MCF 10A (cell line): ENCODE results near the gene SLC7A7. TPM values are rescaled to one million over a fixed set of nuclear protein-coding genes. Genes with fewer than 3 reads are reported as not detected.

Experiments used
- BruUV-seq: library from RNA; stranded (reverse); fragments of 400-500 nt; replicated peaks from 2 replicates; lab custom pipeline; 2021; lab: Mats Ljungman, UMichigan
- CTCF ChIA-PET: fragments of 300-600 bp; sonication (Branson Sonifier 250); formaldehyde crosslinking; extraction: SDS; loops from one replicate; lab custom pipeline; 2021; ENCODE audit warnings: antibody characterized with exemption, inconsistent platforms; lab: Yijun Ruan, JAX
- POLR2A ChIA-PET: fragments of 300-600, 350-650 bp; sonication (Branson Sonifier 250); formaldehyde crosslinking; extraction: SDS; loops from one replicate; lab custom pipeline; 2020; ENCODE audit warnings: antibody characterized with exemption, inconsistent platforms; lab: Yijun Ruan, JAX
- DNase-seq: peaks from one replicate; pipeline ENCODE4 v3.0.0-alpha.2; 2018; ENCODE audit not compliant: unreplicated experiment
- H3K27ac Mint-ChIP-seq: one replicate; pipeline ENCODE4 v1.8.0; 2022; ENCODE audit warnings: mild to moderate bottlenecking, low read depth, mixed read lengths; ENCODE audit not compliant: unreplicated experiment
- H3K27me3 Mint-ChIP-seq: one replicate; pipeline ENCODE4 v1.8.0; 2022; ENCODE audit warnings: mixed read lengths; ENCODE audit not compliant: insufficient read depth, unreplicated experiment
- H3K36me3 Mint-ChIP-seq: one replicate; pipeline ENCODE4 v1.8.0; 2022; ENCODE audit warnings: mild to moderate bottlenecking, moderate library complexity, mixed read lengths; ENCODE audit not compliant: insufficient read depth, unreplicated experiment
- H3K4me1 Mint-ChIP-seq: one replicate; pipeline ENCODE4 v1.8.0; 2022; ENCODE audit warnings: mixed read lengths; ENCODE audit not compliant: insufficient read depth, unreplicated experiment
- H3K4me3 Mint-ChIP-seq: one replicate; pipeline ENCODE4 v1.8.0; 2022; ENCODE audit warnings: mild to moderate bottlenecking, moderate library complexity, mixed read lengths; ENCODE audit not compliant: unreplicated experiment
- H3K9me3 Mint-ChIP-seq: one replicate; pipeline ENCODE4 v1.8.0; 2022; ENCODE audit warnings: mixed read lengths; ENCODE audit not compliant: unreplicated experiment
- intact Hi-C: fragments of 100-400 bp; cut with micrococcal nuclease; formaldehyde crosslinking; loops from 2 replicates; pipeline ENCODE4 v1.14.1; 2022
- total RNA-seq: library from RNA; stranded (reverse); gene quantifications from 2 replicates; pipeline ENCODE4 v1.2.3, GENCODE V29; 2022
- TF ChIP-seq, protein P1 (sequence below): fragments of 200-600 bp; IDR thresholded peaks from one replicate; pipeline ENCODE4 v1.8.0; 2022; ENCODE audit warnings: antibody characterized with exemption, mild to moderate bottlenecking; ENCODE audit not compliant: unreplicated experiment

The SLC7A7 gene
- total RNA-seq, 1 experiment from 2014 or later = 0.98 TPM

GRCh38 chr14:22824711-22825359 lies 9.6 kb upstream of the SLC7A7 start:
- H3K36me3 Mint-ChIP-seq = no peaks in the 10 kb centered on the region
- ChIA-PET POLR2A (interaction anchor here (0.6 to 4.9 kb wide), 15 partner anchors 10 to 488 kb away, joined by 3 to 69 read pairs (median 5); partner anchors contain the start of genes DAD1, LRP10, OXA1L and PRMT5), CTCF (interaction anchor here (0.6 to 8.2 kb wide), 9 partner anchors 10 to 174 kb away, joined by 3 to 186 read pairs (median 5); partner anchors contain the start of genes AJUBA, MMP14 and MRPL52)
- intact Hi-C loops = loop anchor here (5.0 to 10.0 kb wide), 3 partner anchors 42 to 232 kb away; partner anchors contain the start of gene CDH24
- TF ChIP-seq, protein P1, sequence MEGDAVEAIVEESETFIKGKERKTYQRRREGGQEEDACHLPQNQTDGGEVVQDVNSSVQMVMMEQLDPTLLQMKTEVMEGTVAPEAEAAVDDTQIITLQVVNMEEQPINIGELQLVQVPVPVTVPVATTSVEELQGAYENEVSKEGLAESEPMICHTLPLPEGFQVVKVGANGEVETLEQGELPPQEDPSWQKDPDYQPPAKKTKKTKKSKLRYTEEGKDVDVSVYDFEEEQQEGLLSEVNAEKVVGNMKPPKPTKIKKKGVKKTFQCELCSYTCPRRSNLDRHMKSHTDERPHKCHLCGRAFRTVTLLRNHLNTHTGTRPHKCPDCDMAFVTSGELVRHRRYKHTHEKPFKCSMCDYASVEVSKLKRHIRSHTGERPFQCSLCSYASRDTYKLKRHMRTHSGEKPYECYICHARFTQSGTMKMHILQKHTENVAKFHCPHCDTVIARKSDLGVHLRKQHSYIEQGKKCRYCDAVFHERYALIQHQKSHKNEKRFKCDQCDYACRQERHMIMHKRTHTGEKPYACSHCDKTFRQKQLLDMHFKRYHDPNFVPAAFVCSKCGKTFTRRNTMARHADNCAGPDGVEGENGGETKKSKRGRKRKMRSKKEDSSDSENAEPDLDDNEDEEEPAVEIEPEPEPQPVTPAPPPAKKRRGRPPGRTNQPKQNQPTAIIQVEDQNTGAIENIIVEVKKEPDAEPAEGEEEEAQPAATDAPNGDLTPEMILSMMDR = no peak
- H3K9me3 Mint-ChIP-seq = no peaks in the 10 kb centered on the region
- no TSS peak for BruUV-seq
- H3K27me3 Mint-ChIP-seq = no peaks in the 10 kb centered on the region
- H3K4me3 Mint-ChIP-seq = no peak overlapping the region
- H3K27ac Mint-ChIP-seq = peak overlapping the region; percentile 35
- DNase-seq = peak; percentile 77
- peaks cover 14% of the 10 kb centered on the region for H3K4me1 Mint-ChIP-seq

DNA sequence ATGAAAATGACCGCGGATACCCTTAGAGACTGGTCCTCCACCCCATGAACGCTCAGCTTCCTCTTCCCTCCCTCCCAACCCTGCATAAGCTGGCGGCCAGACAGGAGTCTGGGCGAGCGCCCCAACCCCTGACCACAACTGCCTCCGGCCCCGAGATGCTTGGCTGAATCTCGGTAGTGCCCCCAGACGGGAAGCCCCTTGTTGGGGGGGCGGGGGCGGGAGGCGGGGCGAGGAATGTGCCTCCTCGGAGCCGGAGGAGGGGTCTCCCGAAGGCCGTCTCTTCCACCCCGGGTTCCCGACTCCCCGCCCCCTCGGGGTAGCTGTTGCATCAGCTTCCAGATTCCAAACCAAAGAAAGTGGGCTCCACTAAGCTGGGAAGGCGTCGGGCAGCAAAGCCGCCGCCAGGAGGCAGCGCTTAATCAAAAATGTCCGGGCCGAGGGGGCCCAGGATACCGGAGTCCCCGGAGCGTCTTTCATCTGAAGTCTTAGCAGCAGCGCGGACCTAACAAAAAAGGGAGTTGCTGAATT lies 7.4 kb upstream of the SLC7A7 start:
- Mint-ChIP-seq H3K27me3 (no peaks in the 10 kb centered on the region), H3K9me3 (no peaks in the 10 kb centered on the region), H3K4me3 (peak overlapping the region; percentile 29), H3K4me1 (peaks cover 18% of the 10 kb centered on the region), H3K36me3 (no peaks in the 10 kb centered on the region), H3K27ac (no peak overlapping the region)
- intact Hi-C loops = loop anchor here (1.0 to 10.0 kb wide), 7 partner anchors 31 to 235 kb away; partner anchors contain the start of genes AJUBA and CDH24
- ChIA-PET POLR2A (interaction anchor here (0.8 to 4.9 kb wide), 6 partner anchors 12 to 174 kb away, joined by 4 to 69 read pairs (median 12); partner anchors contain the start of gene OXA1L), CTCF (interaction anchor here (0.5 to 8.2 kb wide), 33 partner anchors 10 to 500 kb away, joined by 3 to 186 read pairs (median 5); partner anchors contain the start of genes HAUS4, MMP14 and MRPL52)
- BruUV-seq = no TSS peak
- peak; percentile 85 for DNase-seq
- TF ChIP-seq, protein P1 = peak; percentile 86

DNA sequence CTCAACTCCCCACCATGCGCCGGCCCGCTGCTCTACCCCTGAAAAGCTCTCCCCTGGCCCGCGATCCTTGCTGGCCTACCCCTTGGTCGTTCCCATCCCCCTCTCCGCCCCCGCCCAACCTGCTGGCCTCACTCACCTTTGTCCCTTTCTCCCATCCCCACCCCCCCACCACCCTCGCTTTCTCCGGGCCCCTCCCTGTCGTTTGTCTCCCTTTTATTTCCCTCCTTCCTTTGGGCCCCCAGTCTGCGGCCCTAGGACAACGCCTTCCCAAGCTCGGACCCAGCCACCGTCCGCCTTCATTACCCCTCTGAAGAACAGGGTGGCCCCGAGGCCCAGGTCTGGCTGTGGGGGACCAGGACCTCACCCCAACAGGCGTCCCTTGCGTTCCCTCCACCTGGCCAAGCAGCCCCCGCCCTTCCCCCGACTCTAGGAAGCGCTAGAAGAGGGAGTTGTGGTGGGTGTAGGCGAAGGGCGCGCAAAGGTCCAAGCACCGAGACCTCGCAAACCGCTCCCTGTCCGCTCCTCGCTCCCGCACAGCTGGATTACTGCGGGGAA lies 6.9 kb upstream of the SLC7A7 start:
- Mint-ChIP-seq H3K36me3 (no peaks in the 10 kb centered on the region), H3K27me3 (no peaks in the 10 kb centered on the region), H3K4me3 (no peak overlapping the region), H3K27ac (no peak overlapping the region), H3K4me1 (peaks cover 19% of the 10 kb centered on the region), H3K9me3 (no peaks in the 10 kb centered on the region)
- CTCF ChIA-PET = interaction anchor here (0.5 to 8.2 kb wide), 28 partner anchors 12 to 499 kb away, joined by 3 to 186 read pairs (median 6); partner anchors contain the start of genes MMP14 and MRPL52
- intact Hi-C loops = loop anchor here (1.0 to 10.0 kb wide), 6 partner anchors 45 to 235 kb away; partner anchors contain the start of genes AJUBA and CDH24
- no TSS peak for BruUV-seq
- DNase-seq = no peak
- POLR2A ChIA-PET = interaction anchor here (0.6 to 4.9 kb wide), 5 partner anchors 17 to 381 kb away, joined by 3 to 69 read pairs (median 4); no protein-coding TSS in a partner anchor
- TF ChIP-seq, protein P1 = no peak
